ENCODE data around the gene SNCG. TPM values are rescaled to one million over a fixed set of nuclear protein-coding genes. Genes with fewer than 3 reads are reported as not detected.
A peak's percentile ranks its signal among the peaks of the same experiment; 100 is the strongest.

The SNCG gene
- total RNA-seq, 1 donor from 2014 or later = 706 TPM

DNA sequence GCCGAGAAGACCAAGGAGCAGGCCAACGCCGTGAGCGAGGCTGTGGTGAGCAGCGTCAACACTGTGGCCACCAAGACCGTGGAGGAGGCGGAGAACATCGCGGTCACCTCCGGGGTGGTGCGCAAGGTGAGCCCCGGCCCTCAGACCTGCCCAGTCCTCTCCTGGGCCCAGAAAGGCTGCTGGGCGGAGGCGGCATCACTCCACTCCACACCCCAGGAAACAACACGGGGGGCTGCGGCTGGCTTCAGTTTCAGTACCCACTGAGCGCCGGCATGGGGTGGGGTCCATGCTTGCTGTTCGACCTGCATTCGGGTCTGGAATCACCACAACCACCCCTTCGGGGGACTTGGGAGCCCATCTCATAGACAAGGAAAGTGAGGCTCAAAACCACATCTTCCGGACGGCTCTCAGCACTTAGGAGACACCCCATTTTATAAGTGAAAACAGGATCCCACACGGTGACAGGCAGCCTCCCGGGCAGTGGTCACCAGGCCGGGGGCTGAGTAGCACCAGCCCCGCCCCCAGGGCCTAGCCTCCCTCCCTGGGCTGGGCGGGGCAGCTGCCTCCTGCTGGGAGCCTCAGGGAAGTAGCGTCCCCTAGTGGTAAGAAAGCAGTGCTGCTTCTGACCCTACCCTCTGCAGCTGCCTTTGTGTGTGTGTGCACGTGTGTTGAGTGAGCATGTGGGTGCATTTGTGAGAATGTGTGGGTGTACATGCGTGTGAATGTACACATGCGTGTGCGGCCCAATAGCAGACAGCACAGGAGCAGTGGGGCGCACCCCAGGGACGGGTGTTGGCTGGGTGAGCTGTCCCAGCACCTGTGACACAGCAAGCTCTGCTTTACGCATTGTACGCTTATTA is 1.8 kb downstream of the SNCG start:
- DNase-seq (ENCODE audit: low spot score) = no peak

GRCh38 chr10:86960863-86961434 is 2.5 kb downstream of the SNCG start:
- DNase-seq (ENCODE audit: low spot score) = no peak

GRCh38 chr10:86961481-86962091 is 3.2 kb downstream of the SNCG start:
- no peak for DNase-seq (ENCODE audit: low spot score)

GRCh38 chr10:86962136-86962980 is 4.0 kb downstream of the SNCG start:
- DNase-seq (ENCODE audit: low spot score) = peak; percentile 42

- peak; percentile 30 for DNase-seq (ENCODE audit: low spot score)
Measured at GRCh38 chr10:86962981-86963310, 4.5 kb downstream of the SNCG start.

- DNase-seq (ENCODE audit: low spot score) = peak; percentile 41
Measured at GRCh38 chr10:86963341-86963919, 5.0 kb downstream of the SNCG start.

DNA sequence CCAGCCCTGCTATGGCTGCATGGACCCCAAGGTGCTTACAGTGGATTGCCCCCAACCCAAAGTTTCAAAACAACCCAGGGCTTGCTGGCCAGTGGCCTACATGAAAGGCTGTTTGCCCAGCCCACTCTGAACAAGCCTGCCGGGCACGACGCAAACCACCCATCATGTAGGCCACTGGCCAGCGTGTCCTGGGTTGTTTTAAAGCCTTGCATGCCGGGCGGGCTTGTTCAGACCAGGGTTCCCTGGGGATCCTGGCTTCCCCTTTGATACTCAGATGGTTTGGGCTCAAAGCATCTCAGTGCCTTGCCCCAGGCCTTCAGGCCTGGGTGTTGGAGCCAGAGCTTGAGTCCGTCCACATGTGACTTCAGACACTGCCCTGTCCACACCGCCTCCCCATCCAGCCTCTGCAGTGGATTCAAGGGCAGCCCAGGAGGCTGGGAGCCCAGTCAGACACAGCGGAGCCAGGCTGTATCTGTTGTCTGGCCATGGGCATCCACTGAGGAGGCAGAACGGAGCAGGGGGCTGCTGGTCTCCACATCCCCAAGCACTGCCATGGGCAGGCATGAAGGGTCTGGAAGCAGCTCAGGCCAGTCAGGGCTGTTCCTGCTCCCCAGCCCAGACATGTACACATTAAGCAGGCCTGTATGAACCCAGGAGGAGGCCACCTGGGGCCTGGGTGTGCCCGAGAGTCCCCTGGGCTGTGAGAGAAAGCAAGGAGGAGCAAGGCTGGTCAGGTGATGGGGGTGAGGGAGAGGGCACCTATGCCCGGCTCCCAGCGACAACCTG is 5.9 kb downstream of the SNCG start:
- peak; percentile 69 for DNase-seq (ENCODE audit: low spot score)

GRCh38 chr10:86964847-86965190 is 6.4 kb downstream of the SNCG start:
- DNase-seq (ENCODE audit: low spot score) = no peak

DNA sequence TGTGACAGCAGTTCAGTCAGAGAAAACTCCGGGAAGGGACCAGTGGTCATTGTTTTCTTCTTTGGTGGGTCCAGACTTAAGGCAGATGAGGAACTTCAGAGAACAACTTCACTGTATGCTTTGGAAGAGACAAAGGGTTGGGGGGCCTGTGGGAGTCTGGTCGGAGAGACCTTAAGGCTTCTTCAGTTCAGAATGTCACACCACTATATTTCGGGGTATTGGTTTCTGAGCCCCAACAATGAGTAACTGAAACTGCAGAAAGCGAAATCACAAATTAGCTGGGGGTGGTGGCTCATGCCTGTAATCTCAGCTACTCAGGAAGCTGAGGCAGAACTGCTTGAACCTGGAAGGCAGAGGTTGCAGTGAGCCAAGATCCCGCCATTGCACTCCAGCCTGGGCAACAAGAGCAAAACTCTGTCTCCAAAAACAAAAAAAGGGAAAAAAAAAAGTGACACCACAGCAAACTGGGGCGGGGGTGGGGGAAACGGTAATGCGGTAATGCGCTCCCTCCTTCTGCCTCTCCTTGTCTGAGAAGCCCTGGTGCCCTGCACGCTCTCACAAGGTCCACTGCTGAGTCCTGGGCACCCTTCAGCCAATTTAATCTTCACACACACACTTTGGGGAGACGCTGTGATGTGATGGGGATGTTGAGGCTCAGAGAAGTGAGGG is 7.7 kb downstream of the SNCG start:
- DNase-seq (ENCODE audit: low spot score) = peak; percentile 26

- peak; percentile 44 for DNase-seq (ENCODE audit: low spot score)
Measured at GRCh38 chr10:86967481-86967941, 9.1 kb downstream of the SNCG start.

- peak; percentile 91 for DNase-seq (ENCODE audit: low spot score)
Measured at GRCh38 chr10:86968271-86968993, 10.0 kb downstream of the SNCG start, which contains the start of gene ADIRF. TSS of gene ADIRF (plus strand) at chr10:86968482. CDS start at chr10:86968545, 63 bp downstream.

DNA sequence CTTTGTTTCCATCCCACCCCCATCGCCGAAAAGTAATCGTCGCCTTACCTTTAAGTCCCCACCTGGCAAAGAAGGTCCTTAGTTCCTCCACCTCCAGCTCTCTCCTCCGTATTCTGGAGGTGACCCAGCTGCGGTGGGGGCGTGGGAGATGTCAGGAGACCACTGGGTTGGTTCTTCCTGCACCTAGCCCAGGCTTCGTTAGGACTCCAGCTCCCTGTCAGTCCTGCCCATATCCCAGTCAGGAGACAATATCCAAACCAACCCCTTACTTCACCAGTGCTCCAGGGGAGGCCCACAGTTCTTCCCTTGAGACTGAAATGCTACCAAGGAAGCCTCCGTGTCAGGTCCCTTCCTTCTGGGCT is 10.6 kb downstream of the SNCG start:
- no peak for DNase-seq (ENCODE audit: low spot score)

GRCh38 chr10:86969421-86970041 is 11.1 kb downstream of the SNCG start:
- no peak for DNase-seq (ENCODE audit: low spot score)

DNA sequence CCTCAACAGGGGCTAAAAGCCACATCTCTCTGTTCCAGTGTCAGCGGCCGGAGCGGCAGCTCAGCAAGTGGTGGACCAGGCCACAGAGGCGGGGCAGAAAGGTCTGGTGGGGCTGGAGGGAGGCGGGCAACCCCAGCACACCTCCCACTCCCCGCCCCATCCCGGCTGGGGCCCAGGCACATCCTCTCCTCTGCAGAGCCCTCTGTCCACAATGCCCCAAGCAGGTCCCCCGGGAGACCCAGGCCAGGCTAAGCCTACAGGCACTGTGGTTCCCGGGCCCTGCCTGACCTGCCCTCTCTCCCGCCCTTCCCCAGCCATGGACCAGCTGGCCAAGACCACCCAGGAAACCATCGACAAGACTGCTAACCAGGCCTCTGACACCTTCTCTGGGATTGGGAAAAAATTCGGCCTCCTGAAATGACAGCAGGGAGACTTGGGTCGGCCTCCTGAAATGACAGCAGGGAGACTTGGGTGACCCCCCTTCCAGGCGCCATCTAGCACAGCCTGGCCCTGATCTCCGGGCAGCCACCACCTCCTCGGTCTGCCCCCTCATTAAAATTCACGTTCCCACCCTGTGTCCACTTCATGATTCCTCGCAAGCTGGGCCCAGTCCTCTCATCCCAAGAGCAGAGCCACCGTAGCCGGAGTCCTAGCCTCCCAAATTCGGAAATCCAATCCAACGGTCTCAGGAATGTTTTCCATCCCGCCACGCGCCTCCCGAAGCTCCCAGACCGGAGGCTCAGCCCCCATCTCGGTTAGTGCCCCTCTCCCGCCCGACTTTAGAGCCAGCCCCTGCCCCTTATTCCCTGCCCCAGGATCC is 12.0 kb downstream of the SNCG start:
- peak; percentile 90 for DNase-seq (ENCODE audit: low spot score)

DNA sequence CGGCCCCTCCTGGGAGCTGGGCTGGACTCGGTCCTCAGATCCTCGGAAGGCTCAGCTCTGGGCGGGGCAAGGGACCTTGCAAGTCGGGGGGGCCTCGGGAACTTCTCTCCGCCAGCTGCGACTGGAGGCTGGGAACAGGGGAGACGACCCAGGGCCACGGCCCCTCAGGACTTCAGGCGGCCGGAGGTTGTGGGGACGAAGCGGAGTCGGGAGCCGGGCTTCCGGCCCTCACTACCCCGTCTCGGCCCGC is 12.5 kb downstream of the SNCG start:
- no peak for DNase-seq (ENCODE audit: low spot score)

GRCh38 chr10:86971232-86971991 is 13.0 kb downstream of the SNCG start:
- DNase-seq (ENCODE audit: low spot score) = peak; percentile 95

GRCh38 chr10:86972613-86973380 is 14.4 kb downstream of the SNCG start:
- no peak for DNase-seq (ENCODE audit: low spot score)
